Duodenal mucosa (tissue), 2 donors: Measurements from ENCODE around the gene DNAH14.

ENCODE experiments used
- H3K27ac ChIP-seq: one replicate; pipeline ENCODE4 v1.7.0; 2013; ENCODE audit warnings: low read depth, low read length
- H3K27me3 ChIP-seq, 2 donors: one replicate each; pipeline ENCODE4 v1.7.0; 2013; ENCODE audit warnings: low read length in 2 of 2, control low read depth in 1 of 2; ENCODE audit not compliant: insufficient read depth in 2 of 2, control insufficient read depth in 1 of 2
- H3K36me3 ChIP-seq, 2 donors: one replicate each; pipeline ENCODE4 v1.7.0; 2013; ENCODE audit warnings: low read length in 2 of 2, control low read depth in 1 of 2; ENCODE audit not compliant: insufficient read depth in 2 of 2, control insufficient read depth in 1 of 2
- H3K4me1 ChIP-seq, 2 donors: one replicate each; pipeline ENCODE4 v1.7.0; 2013; ENCODE audit warnings: low read length in 2 of 2, control low read depth in 1 of 2; ENCODE audit not compliant: insufficient read depth in 2 of 2, control insufficient read depth in 1 of 2
- H3K4me3 ChIP-seq, 2 donors: one replicate each; pipeline ENCODE4 v1.7.0; 2013; ENCODE audit warnings: low read length in 2 of 2, low read depth in 1 of 2
- H3K9ac ChIP-seq, 2 donors: one replicate each; pipeline ENCODE4 v1.7.0; 2013; ENCODE audit warnings: low read length in 2 of 2, low read depth in 1 of 2
- H3K9me3 ChIP-seq, 2 donors: one replicate each; pipeline ENCODE4 v1.7.0; 2013; ENCODE audit warnings: low read length in 2 of 2, control low read depth in 1 of 2; ENCODE audit not compliant: control insufficient read depth in 1 of 2

DNAH14 gene

DNA sequence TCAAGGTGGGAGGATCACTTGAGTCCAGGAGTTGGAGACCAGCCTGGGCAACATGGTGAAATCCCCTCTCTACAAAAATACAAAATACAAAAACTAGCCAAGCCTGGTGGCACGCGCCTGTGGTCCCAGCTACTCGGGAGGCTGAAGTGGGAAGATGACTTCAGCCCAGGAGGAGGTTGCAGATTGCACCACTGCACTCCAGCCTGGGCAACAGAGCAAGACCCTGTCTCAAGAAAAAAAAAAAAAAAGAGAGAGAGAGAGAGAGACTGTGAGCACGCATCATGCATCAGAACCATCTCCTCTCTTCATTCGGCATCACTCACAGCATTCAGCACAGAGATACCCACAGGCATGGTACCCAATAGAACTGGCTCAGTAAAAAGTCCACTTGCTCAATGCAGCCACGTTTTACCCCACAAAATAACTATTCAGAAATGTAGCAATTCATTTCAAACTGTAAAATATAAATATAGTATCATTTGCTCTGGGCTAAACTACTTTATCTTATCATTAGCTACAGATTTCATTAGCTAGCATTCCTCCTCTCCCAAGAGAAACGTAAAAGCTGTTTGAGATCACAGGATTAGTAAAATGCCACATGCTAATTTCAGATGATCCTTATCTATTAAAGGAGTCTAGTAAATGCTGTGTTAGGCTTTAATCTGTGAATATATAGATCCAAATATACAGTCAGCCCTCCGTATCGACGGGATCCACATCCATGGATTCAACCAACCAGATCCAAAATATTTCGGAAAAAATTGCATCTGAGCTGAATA, 486.7 kb downstream of the DNAH14 start:
- no peak overlapping the region for H3K9ac ChIP-seq
- H3K9me3 ChIP-seq: no peaks in the 10 kb centered on the region
- peaks cover 20 to 60% of the 10 kb centered on the region in 2 donors for H3K36me3 ChIP-seq
- peaks cover 9 to 26% of the 10 kb centered on the region in 2 donors for H3K4me1 ChIP-seq
- H3K4me3 ChIP-seq: no peak overlapping the region
- H3K27ac ChIP-seq: no peak overlapping the region
- H3K27me3 ChIP-seq: no peaks in the 10 kb centered on the region

DNA sequence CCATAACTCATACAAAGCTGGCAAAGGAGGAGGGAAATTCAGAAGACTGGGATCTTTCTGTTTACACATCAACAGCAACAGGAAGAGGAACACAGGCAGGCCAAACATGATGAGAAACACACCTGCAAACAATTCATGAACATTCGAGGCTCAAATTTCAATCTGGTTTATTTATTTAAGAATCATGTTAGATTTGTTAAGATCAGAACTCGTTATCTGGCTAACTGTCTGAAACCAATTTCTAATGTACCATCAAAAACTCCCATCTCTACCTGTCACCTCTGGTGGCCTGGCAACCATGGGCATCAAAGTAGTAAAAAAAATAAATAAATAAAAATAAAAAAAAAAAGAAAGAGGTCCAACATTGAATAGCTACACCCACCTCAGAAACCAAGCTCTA, 488.6 kb downstream of the DNAH14 start:
- no peak overlapping the region for H3K27ac ChIP-seq
- H3K4me1 ChIP-seq: peaks cover 18 to 32% of the 10 kb centered on the region in 2 donors
- H3K27me3 ChIP-seq: no peaks in the 10 kb centered on the region
- H3K9me3 ChIP-seq: no peaks in the 10 kb centered on the region
- H3K36me3 ChIP-seq: peaks cover 20 to 51% of the 10 kb centered on the region in 2 donors
- H3K9ac ChIP-seq: no peak overlapping the region
- no peak overlapping the region for H3K4me3 ChIP-seq

DNA sequence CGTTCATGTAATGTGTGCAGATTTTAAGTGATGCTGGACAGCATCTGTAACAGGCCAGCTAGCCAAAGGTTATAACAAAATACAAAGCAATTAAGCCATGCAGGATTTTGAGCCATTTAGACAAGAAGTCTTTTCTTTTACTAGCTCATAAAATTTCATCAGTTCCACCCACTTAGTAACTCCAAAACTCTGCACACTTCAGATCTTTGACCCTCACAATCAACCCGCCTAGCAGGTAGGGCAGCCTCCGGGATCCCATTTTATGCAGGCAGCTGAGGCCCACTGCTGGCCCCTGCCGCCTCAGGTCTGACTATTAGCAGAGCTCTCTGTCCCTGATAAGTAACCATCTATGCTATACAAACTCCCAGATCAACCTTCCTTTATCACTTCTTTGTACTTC, 489.1 kb downstream of the DNAH14 start:
- Histone ChIP-seq H3K9ac (no peak overlapping the region), H3K27me3 (no peaks in the 10 kb centered on the region), H3K9me3 (no peaks in the 10 kb centered on the region), H3K27ac (no peak overlapping the region), H3K36me3 (peaks cover 20 to 51% of the 10 kb centered on the region in 2 donors), H3K4me1 (peaks cover 23 to 33% of the 10 kb centered on the region in 2 donors), H3K4me3 (no peak overlapping the region)

DNA sequence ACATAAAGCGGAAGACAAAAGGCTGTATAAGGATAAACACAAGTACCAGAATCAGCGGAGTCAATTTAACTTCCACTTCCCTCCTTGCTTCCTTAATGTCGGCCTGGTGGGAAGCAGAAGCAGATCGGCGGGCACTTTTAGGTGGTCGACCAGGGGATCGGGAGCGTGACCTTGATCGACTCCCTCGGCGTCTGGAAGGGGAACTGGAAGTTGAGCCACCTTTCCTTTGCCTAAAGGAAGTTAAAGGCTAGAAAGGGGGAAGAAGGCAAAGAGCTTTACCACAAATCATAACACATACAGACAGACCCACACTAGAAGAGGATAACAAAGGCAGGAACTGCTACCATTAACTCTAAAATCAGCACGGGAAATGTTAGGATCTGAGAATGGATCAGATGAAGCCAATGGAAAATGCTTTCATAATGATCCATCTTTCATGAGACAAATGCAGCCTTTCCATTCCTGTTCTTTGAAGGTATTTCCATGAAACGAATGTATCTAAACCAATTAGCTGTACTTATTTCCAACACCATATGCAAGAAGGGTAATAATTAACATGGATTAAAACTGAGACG, 492.6 kb downstream of the DNAH14 start:
- Histone ChIP-seq H3K4me3 (no peak overlapping the region), H3K27me3 (no peaks in the 10 kb centered on the region), H3K36me3 (peaks cover 15 to 22% of the 10 kb centered on the region in 2 donors), H3K4me1 (peaks cover 49 to 58% of the 10 kb centered on the region in 2 donors), H3K27ac (no peak overlapping the region), H3K9me3 (no peaks in the 10 kb centered on the region), H3K9ac (no peak overlapping the region)

DNA sequence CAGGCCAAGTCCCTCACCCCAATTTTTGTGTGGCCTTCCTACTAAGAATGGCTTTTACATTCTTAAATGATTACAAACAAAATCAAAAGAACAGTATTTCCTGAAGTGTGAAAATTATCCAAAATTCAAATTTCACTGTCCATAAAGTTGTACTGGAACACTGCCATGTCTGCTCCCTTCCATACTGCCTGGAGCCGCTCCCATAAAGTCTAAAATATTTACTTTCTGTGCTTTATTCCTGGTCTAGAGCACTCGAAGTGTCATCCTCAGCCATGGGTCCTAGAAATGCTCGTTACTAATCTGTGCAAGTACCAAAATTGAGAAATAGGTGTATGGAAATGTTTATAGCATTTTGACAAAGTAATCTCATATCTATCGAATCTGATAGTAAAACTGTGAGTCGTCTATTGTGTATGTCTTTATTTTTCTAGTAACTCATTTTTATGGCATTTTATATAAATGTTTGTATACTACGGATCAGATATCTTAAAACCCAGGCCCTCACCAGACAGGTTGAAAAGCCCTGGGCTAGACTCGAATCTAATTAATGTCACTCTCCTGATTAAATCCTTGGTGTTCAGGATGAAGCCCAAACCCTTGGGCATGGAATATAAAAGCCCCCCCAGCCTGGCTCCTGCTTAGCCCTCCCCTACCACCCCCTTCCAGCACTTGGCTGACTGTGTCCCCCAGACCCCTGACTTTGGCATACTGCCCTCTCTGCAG, 493.5 kb downstream of the DNAH14 start:
- peak overlapping the region in 1 of 2 donors; percentile 21 for H3K4me3 ChIP-seq
- no peak overlapping the region for H3K27ac ChIP-seq
- no peaks in the 10 kb centered on the region for H3K27me3 ChIP-seq
- no peaks in the 10 kb centered on the region for H3K9me3 ChIP-seq
- peaks cover 8 to 16% of the 10 kb centered on the region in 2 donors for H3K36me3 ChIP-seq
- H3K4me1 ChIP-seq: peaks cover 49 to 55% of the 10 kb centered on the region in 2 donors
- H3K9ac ChIP-seq: no peak overlapping the region

DNA sequence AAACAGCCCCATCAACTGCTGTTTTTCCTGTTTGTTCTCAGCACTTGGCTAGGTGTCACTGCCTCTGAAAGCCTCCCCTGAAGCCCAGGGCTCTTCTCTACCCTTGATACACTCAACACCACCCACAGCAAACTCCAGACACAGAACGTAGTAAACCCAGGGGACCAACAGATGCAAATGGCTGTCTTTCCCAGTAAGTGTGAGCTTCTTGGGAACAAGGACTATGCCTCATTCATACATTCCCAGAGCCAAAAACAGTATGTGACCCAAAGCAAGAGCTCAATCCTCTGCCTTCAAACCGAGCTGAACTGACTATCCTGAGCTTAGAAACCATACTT, 494.0 kb downstream of the DNAH14 start:
- Histone ChIP-seq H3K4me1 (peaks cover 49 to 54% of the 10 kb centered on the region in 2 donors), H3K4me3 (peak overlapping the region; percentile 21 to 25), H3K9ac (peak overlapping the region in 1 of 2 donors; percentile 29)

DNA sequence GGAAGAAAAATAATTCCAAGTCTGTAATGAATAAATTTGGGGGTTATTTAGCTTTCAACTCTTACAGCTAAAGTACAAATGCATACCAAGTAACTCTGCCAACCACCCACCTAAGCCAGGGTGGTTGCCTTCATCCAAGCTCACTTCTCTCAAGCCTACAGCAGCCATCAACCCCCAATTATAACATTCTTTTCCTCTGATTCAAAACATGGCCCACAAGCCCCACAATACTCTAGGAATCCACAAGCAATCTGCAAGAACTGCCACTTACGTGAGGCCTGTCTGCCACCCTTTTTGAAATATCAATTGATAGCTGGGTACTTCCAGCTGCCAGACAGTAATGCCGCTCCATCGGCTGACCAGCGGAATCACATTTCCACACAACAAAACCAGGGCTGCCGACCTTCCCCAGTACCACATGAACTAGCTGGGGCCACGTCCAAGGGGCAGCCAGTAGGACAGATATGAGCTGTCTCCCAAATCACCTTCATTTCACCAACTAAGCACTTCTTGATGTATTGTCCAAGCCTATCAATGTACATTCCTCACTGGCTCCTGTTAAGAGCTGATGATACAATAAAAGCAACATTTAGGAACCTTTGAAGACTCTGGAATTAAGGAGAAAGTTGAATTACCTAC, 495.2 kb downstream of the DNAH14 start:
- Histone ChIP-seq H3K9ac (peak overlapping the region; percentile 1 to 26), H3K27ac (no peak overlapping the region), H3K4me1 (peaks cover 45 to 54% of the 10 kb centered on the region in 2 donors), H3K4me3 (peak overlapping the region in 1 of 2 donors; percentile 22), H3K36me3 (peaks cover 0 to 6% of the 10 kb centered on the region in 2 donors), H3K9me3 (no peaks in the 10 kb centered on the region), H3K27me3 (no peaks in the 10 kb centered on the region)

More for the DNA sequence above, 494.0 kb downstream of the DNAH14 start:
- no peak overlapping the region for H3K27ac ChIP-seq
- H3K27me3 ChIP-seq: no peaks in the 10 kb centered on the region
- no peaks in the 10 kb centered on the region for H3K9me3 ChIP-seq
- H3K36me3 ChIP-seq: peaks cover 6 to 14% of the 10 kb centered on the region in 2 donors

DNA sequence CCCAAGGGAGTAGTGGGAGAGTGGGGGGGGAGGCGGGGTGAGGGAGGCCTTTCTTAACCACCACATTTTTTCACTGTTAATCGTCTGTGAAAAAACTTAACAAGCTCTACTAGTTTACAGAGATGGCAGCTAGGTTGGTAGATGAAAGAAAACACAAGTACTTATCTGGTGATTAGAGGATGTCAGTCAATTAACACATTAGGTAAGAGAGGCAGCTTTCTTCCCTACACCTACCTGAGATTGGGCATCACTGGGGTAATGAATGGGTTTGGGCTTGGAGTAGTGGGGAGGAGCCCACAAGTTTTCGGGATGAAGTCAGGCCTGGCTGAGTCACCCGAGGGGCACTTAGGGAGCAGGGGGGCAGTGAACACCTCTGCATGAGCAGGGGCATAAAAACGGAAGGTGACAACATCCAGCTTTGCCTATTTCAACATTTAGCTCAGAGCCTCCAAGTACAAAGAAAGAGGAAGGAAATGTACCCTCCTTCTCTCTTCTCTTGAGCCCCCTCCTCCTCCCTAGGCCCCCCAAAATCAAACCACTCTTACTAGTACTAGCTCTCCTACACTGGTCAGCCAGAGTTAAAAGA, 495.8 kb downstream of the DNAH14 start:
- Histone ChIP-seq H3K9ac (peak overlapping the region in 1 of 2 donors; percentile 90), H3K9me3 (no peaks in the 10 kb centered on the region), H3K36me3 (peaks cover 0 to 6% of the 10 kb centered on the region in 2 donors), H3K27ac (no peak overlapping the region), H3K4me1 (peaks cover 45 to 54% of the 10 kb centered on the region in 2 donors), H3K4me3 (peak overlapping the region; percentile 83 to 92), H3K27me3 (no peaks in the 10 kb centered on the region)

DNA sequence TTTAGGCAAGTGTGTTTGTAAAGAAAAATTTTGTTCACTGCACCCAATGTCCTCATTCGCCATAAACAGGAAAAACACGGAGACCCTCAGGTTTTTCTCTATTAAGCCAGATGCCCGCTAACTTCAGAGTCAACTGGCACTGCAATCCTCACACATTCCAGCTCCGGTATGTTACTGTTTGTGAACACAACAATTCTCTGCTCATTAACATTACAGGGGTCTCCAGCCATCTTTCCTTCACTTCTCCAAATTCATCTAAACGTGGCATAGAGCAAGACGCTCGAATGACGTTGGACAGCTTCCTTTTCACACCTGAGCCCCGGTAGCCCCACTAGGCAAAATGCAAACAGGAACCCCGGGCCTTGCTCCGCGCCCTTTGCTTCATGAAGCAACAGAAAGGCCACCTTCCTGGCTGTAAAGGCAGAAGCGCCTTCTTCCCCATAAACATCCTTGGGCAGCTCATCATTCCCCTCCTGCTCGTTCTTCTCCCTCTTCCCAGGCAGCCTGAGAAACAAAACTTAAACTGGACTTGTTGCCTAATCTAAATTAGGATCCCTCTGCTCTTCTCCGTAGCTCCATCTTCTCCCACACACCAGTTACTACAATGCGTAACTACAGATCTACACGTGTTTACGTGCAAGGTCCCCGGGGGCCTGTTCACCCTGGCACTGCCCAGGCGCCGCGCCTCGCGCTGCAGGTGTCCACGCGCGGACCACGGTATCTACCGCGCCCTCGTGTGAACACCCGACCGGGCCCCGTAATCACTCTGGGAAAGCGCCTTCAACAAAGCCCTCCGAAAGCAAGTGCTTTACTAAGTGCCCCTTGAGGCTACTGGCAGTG, 497.1 kb downstream of the DNAH14 start:
- Histone ChIP-seq H3K4me1 (peaks cover 45 to 54% of the 10 kb centered on the region in 2 donors), H3K9ac (peak overlapping the region; percentile 89 to 90), H3K27me3 (no peaks in the 10 kb centered on the region), H3K27ac (peak overlapping the region; percentile 83), H3K36me3 (peaks cover 0 to 6% of the 10 kb centered on the region in 2 donors), H3K4me3 (peak overlapping the region; percentile 83 to 92), H3K9me3 (no peaks in the 10 kb centered on the region)
